ENCODE data around the gene DNAJC1.

Gene DNAJC1

GRCh38 chr10:21935439-21936023, 68.0 kb downstream of the DNAJC1 start:
- TF ChIP-seq CTCF (IDR thresholded peaks at IDR 0.05; ENCODE audit: borderline replicate concordance, control extremely low read depth, extremely low read depth, insufficient read depth, missing control alignments): no peak
- in situ Hi-C loops (cut with MboI; ENCODE audit: low sequenced_read_pairs, unreplicated experiment): loop anchor here (25.0 kb wide), 2 partner anchors 423 to 648 kb away; no protein-coding TSS in a partner anchor
- no peak for DNase-seq (ENCODE audit: low spot score)

- in situ Hi-C loops (cut with MboI; ENCODE audit: low sequenced_read_pairs, unreplicated experiment): loop anchor here (25.0 kb wide), 2 partner anchors 422 to 647 kb away; no protein-coding TSS in a partner anchor
- no peak for DNase-seq (ENCODE audit: low spot score)
- no peak for TF ChIP-seq CTCF (IDR thresholded peaks at IDR 0.05; ENCODE audit: borderline replicate concordance, control extremely low read depth, extremely low read depth, insufficient read depth, missing control alignments)
These were observed 69.2 kb downstream of the DNAJC1 start for GRCh38 chr10:21934307-21934706.

- TF ChIP-seq CTCF (IDR thresholded peaks at IDR 0.05; ENCODE audit: borderline replicate concordance, control extremely low read depth, extremely low read depth, insufficient read depth, missing control alignments): no peak
- DNase-seq (ENCODE audit: low spot score): no peak
- in situ Hi-C loops (cut with MboI; ENCODE audit: low sequenced_read_pairs, unreplicated experiment): loop anchor here (25.0 kb wide), 2 partner anchors 417 to 642 kb away; no protein-coding TSS in a partner anchor
These were observed 74.5 kb downstream of the DNAJC1 start for GRCh38 chr10:21929070-21929469.

GRCh38 chr10:21927631-21928353, 75.7 kb downstream of the DNAJC1 start:
- in situ Hi-C loops (cut with MboI; ENCODE audit: low sequenced_read_pairs, unreplicated experiment): loop anchor here (25.0 kb wide), 2 partner anchors 415 to 640 kb away; no protein-coding TSS in a partner anchor
- no peak for TF ChIP-seq CTCF (IDR thresholded peaks at IDR 0.05; ENCODE audit: borderline replicate concordance, control extremely low read depth, extremely low read depth, insufficient read depth, missing control alignments)
- DNase-seq (ENCODE audit: low spot score): no peak

GRCh38 chr10:21926949-21927348, 76.6 kb downstream of the DNAJC1 start:
- in situ Hi-C loops (cut with MboI; ENCODE audit: low sequenced_read_pairs, unreplicated experiment): loop anchor here (25.0 kb wide), 2 partner anchors 415 to 640 kb away; no protein-coding TSS in a partner anchor
- no peak for TF ChIP-seq CTCF (IDR thresholded peaks at IDR 0.05; ENCODE audit: borderline replicate concordance, control extremely low read depth, extremely low read depth, insufficient read depth, missing control alignments)
- DNase-seq (ENCODE audit: low spot score): no peak

GRCh38 chr10:21926358-21926925, 77.1 kb downstream of the DNAJC1 start:
- no peak for DNase-seq (ENCODE audit: low spot score)
- no peak for TF ChIP-seq CTCF (IDR thresholded peaks at IDR 0.05; ENCODE audit: borderline replicate concordance, control extremely low read depth, extremely low read depth, insufficient read depth, missing control alignments)
- in situ Hi-C loops (cut with MboI; ENCODE audit: low sequenced_read_pairs, unreplicated experiment): loop anchor here (25.0 kb wide), 2 partner anchors 414 to 639 kb away; no protein-coding TSS in a partner anchor

All from GM13976 (cell line).